K562 (cell line): Measurements from ENCODE around the gene TCF12. TPM values are rescaled to one million over a fixed set of nuclear protein-coding genes. Genes with fewer than 3 reads are reported as not detected.

Experiments
- CBFA2T3 ChIP-seq: fragments of 450-650 bp; IDR thresholded peaks from 2 replicates; pipeline ENCODE4 v1.6.1; 2017
- GATAD2B ChIP-seq: fragments of 450-650 bp; IDR thresholded peaks from 2 replicates; pipeline ENCODE4 v1.6.1; 2017; ENCODE audit warnings: mild to moderate bottlenecking, borderline replicate concordance
- HNRNPH1 ChIP-seq: fragments of 200-400 bp; formaldehyde crosslinking; optimal IDR thresholded peaks from 2 replicates; pipeline ENCODE3; 2017; ENCODE audit warnings: low read depth, mild to moderate bottlenecking, low read length, moderate library complexity
- KAT2B ChIP-seq: IDR thresholded peaks from one replicate; pipeline ENCODE4 v1.6.1; 2012; ENCODE audit warnings: low read depth, mild to moderate bottlenecking, control low read depth, inconsistent platforms, low read length, moderate library complexity
- MAFK ChIP-seq: IDR thresholded peaks from 2 replicates; pipeline ENCODE4 v1.6.1; 2011; ENCODE audit warnings: low read length, improper control_type of control experiment
- MCM7 ChIP-seq, 2 experiments: fragments of 450-650 bp; IDR thresholded peaks; 2 replicates each; pipeline ENCODE4 v1.6.1; 2016 to 2018
- MECOM ChIP-seq: fragments of 250-450 bp; sonication (Bioruptor Pico); IDR thresholded peaks from 2 replicates; pipeline ENCODE4 v1.8.0; 2022; ENCODE audit warnings: inconsistent platforms
- MTA1 ChIP-seq: fragments of 450-650 bp; IDR thresholded peaks from 2 replicates; pipeline ENCODE4 v1.6.1; 2017; ENCODE audit warnings: borderline replicate concordance
- SNIP1 ChIP-seq: fragments of 450-650 bp; IDR thresholded peaks from 2 replicates; pipeline ENCODE4 v1.7.1; 2017; ENCODE audit warnings: low read depth, mild to moderate bottlenecking
- ZBTB1 ChIP-seq: sonication (generic); formaldehyde crosslinking; IDR thresholded peaks from 2 replicates; pipeline ENCODE4 v1.8.1; 2023; ENCODE audit warnings: missing genetic modification reagents, low read depth, mild to moderate bottlenecking, borderline replicate concordance
- ZNF239 ChIP-seq: fragments of 250-450 bp; sonication (Bioruptor Pico); IDR thresholded peaks from 2 replicates; pipeline ENCODE4 v1.4.0; 2020; ENCODE audit warnings: mild to moderate bottlenecking
- ZNF785 ChIP-seq: fragments of 250-450 bp; sonication (Bioruptor Pico); IDR thresholded peaks from 2 replicates; pipeline ENCODE4 v1.4.0; 2020; ENCODE audit warnings: mild to moderate bottlenecking
- polyA plus RNA-seq, 8 experiments: library from polyadenylated mRNA; depleted of rRNA in 4 of 8; stranded (reverse) in 5 of 8; unstranded in 3 of 8; fragments of >200 nt; fragmentation: Nextera tagmentation in 2 of 8; fragmentation: Illumina TruSeq in 1 of 8; extraction: Ambion mirVana in 2 of 8; extraction: Trizol in 1 of 8; gene quantifications; 2 replicates each; pipeline versions ENCODE4 v1.2.1 to v1.2.3, GENCODE V29; 2011 to 2014; ENCODE audit warnings: inconsistent platforms in 1 of 8, missing spikeins in 1 of 8
- total RNA-seq, 7 experiments: library from RNA; depleted of rRNA in 6 of 7; stranded (reverse); fragments of >200 nt in 6 of 7; fragmentation: Illumina TruSeq in 2 of 7; extraction: Trizol in 2 of 7; gene quantifications; 2 replicates each; pipeline versions ENCODE4 v1.2.1 to v1.2.3, GENCODE V29; 2011 to 2021; ENCODE audit warnings: low replicate concordance in 1 of 7
- TF ChIP-seq, protein P1 (sequence below), 2 experiments: fragments of 450-650 bp; IDR thresholded peaks; 2 replicates each; pipeline ENCODE4 v1.6.1; 2016; ENCODE audit warnings: mild to moderate bottlenecking in 2 of 2, borderline replicate concordance in 1 of 2, low read depth in 1 of 2, moderate library complexity in 1 of 2
- TF ChIP-seq, protein P2 (sequence below): sonication (generic); formaldehyde crosslinking; IDR thresholded peaks from 2 replicates; pipeline ENCODE4 v1.8.0; 2022; ENCODE audit warnings: missing genetic modification reagents, mild to moderate bottlenecking, borderline replicate concordance
- TF ChIP-seq, protein P3 (sequence below): fragments of 250-450 bp; sonication (Bioruptor Pico); IDR thresholded peaks from 2 replicates; pipeline ENCODE4 v1.5.0; 2021; ENCODE audit warnings: mild to moderate bottlenecking, borderline replicate concordance

TCF12 gene
- total and polyA plus RNA-seq, 9 of the 15 experiments (the other 6 are each of a cell fraction or from before 2014, with no cell fraction given) = 10.5 to 132 (median 52.9) TPM

DNA sequence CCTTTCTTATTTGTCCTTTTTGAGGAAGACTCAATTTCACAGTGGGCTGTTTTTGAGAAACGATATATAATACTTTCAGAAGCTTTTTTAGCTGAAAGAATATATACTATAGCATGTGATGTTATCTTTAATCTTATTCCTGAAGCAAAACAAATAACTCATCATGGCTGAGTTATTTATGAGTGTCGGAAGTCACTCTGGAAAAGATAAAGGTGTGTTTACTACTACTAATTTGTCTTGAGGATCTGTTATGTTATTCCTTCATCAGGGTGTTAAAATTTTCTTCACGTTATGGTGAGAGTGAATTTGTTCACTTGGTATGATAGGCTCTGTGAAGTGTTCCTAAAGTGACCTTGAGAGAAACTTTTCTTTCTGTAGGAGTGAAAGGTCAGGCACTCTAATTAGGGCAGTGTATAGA, 4.7 kb downstream of the TCF12 start (continued):
- TF ChIP-seq, protein P1, sequence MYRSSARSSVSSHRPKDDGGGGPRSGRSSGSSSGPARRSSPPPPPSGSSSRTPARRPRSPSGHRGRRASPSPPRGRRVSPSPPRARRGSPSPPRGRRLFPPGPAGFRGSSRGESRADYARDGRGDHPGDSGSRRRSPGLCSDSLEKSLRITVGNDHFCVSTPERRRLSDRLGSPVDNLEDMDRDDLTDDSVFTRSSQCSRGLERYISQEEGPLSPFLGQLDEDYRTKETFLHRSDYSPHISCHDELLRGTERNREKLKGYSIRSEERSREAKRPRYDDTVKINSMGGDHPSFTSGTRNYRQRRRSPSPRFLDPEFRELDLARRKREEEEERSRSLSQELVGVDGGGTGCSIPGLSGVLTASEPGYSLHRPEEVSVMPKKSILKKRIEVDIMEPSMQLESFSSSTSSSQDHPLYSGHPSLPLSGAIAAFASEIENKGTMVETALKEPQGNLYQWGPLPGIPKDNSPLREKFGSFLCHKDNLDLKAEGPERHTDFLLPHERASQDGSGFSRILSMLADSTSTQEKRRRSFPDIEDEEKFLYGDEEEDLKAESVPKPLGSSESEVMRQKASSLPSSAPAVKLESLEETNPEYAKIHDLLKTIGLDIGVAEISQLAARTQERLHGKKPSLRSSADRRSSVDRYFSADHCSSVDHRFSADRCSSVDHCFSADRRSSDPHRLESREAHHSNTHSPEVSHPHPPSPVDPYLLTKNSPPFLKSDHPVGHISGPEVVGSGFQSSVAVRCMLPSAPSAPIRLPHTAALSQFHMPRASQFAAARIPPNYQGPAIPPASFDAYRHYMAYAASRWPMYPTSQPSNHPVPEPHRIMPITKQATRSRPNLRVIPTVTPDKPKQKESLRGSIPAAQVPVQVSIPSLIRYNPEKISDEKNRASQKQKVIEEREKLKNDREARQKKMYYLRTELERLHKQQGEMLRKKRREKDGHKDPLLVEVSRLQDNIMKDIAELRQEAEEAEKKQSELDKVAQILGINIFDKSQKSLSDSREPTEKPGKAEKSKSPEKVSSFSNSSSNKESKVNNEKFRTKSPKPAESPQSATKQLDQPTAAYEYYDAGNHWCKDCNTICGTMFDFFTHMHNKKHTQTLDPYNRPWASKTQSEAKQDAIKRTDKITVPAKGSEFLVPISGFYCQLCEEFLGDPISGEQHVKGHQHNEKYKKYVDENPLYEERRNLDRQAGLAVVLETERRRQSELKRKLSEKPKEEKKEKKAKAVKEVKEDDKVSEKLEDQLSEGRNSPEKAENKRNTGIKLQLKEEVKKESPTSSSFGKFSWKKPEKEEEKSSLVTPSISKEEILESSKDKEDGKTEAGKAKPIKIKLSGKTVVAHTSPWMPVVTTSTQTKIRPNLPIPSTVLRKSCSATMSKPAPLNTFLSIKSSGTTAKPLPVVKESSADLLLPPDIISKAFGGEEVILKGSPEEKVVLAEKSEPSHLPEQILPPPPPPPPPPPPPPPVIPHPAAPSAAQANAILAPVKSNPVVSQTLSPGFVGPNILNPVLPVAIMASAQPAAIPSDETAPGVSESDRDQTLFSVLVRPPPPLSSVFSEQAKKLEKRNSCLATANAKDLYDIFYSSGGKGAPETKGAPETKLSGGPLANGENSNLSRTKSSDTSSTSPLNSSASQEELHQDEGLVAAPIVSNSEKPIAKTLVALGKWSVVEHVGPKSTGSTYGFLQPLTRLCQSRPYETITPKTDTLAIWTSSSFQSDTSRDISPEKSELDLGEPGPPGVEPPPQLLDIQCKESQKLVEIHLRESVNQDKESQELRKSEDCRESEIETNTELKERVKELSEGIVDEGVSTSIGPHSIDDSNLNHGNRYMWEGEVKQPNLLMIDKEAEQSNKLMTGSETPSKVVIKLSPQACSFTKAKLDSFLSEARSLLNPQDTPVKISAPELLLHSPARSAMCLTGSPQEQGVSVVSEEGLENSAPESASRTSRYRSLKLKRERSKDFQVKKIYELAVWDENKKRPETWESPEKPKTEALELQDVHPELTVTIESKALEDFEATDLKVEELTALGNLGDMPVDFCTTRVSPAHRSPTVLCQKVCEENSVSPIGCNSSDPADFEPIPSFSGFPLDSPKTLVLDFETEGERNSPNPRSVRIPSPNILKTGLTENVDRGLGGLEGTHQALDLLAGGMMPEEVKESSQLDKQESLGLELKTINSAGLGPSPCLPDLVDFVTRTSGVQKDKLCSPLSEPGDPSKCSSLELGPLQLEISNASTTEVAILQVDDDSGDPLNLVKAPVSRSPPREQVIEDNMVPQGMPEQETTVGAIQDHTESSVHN (IDR thresholded peaks at IDR 0.05; ENCODE audit: borderline replicate concordance in 1 of 2, low read depth in 1 of 2) = no peak
- TF ChIP-seq MTA1 (peak; percentile 74; the same call in 1 of the 2 replicates), ZNF239 (CRISPR knock-in tag) (no peak), MECOM (CRISPR knock-in tag) (0 out of 2 replicates have a peak, but pooled peaks have one; percentile 54), SNIP1 (no peak), ZNF785 (CRISPR knock-in tag) (no peak), ZBTB1 (CRISPR knock-in tag) (no peak), KAT2B (no peak), MAFK (no peak), CBFA2T3 (peak; percentile 49; the same call in 1 of the 2 replicates), GATAD2B (peak; percentile 84), HNRNPH1 (no peak), MCM7 (IDR thresholded peaks at IDR 0.05) (no peak)
- TF ChIP-seq, protein P2, sequence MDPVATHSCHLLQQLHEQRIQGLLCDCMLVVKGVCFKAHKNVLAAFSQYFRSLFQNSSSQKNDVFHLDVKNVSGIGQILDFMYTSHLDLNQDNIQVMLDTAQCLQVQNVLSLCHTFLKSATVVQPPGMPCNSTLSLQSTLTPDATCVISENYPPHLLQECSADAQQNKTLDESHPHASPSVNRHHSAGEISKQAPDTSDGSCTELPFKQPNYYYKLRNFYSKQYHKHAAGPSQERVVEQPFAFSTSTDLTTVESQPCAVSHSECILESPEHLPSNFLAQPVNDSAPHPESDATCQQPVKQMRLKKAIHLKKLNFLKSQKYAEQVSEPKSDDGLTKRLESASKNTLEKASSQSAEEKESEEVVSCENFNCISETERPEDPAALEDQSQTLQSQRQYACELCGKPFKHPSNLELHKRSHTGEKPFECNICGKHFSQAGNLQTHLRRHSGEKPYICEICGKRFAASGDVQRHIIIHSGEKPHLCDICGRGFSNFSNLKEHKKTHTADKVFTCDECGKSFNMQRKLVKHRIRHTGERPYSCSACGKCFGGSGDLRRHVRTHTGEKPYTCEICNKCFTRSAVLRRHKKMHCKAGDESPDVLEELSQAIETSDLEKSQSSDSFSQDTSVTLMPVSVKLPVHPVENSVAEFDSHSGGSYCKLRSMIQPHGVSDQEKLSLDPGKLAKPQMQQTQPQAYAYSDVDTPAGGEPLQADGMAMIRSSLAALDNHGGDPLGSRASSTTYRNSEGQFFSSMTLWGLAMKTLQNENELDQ = no peak
- TF ChIP-seq, protein P3, sequence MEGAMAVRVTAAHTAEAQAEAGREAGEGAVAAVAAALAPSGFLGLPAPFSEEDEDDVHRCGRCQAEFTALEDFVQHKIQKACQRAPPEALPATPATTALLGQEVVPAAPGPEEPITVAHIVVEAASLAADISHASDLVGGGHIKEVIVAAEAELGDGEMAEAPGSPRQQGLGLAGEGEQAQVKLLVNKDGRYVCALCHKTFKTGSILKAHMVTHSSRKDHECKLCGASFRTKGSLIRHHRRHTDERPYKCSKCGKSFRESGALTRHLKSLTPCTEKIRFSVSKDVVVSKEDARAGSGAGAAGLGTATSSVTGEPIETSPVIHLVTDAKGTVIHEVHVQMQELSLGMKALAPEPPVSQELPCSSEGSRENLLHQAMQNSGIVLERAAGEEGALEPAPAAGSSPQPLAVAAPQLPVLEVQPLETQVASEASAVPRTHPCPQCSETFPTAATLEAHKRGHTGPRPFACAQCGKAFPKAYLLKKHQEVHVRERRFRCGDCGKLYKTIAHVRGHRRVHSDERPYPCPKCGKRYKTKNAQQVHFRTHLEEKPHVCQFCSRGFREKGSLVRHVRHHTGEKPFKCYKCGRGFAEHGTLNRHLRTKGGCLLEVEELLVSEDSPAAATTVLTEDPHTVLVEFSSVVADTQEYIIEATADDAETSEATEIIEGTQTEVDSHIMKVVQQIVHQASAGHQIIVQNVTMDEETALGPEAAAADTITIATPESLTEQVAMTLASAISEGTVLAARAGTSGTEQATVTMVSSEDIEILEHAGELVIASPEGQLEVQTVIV (CRISPR knock-in tag) = no peak
